ENCODE measurements around the gene PKN2.

The PKN2 gene

GRCh38 chr1:88683541-88684481, at the start of gene PKN2:
Gene PKN2, plus strand, starts transcription at chr1:88684273. Its CDS starts 308 bp downstream, at chr1:88684581.
- peak; percentile 94 to 97 (median 96) for DNase-seq

DNA sequence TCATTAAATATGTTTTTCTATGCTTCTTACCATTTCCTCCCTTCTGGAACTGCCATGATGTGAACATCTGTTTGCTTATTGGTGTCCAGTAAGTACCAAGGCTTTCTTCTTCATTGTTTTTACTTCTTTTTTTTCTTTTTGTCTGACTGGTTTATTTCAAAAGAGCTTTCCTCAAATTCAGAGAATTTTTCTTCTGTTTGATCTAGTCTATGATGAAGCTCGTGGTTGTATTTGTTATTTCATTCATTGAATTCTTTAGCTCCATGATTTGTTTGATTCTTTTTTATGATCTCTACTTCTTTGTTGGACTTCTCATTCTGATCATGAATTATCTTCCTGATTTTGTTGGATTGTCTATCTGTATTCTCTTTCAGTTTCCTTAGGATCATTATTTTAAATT, 49.5 kb upstream of the PKN2 start:
- DNase-seq: no peak

DNA sequence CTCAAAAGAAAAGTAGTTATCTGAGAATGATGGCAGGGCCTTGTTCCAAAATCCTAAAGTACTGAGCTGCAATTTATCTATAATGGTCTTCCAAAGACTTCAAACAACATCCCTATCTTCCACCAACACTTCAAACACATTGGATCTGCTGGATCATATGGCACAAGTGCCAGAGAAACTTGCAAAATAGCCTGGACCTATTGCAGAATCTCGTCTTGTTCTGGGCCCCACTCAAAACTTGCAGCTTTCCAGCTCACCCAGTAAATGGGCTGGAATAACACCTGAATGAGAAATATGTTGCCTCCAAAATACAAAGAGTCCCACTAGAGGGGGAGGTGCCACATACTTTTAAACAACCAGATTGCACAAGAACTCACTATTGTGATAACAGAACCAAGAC, 44.0 kb upstream of the PKN2 start:
- no peak for DNase-seq

DNA sequence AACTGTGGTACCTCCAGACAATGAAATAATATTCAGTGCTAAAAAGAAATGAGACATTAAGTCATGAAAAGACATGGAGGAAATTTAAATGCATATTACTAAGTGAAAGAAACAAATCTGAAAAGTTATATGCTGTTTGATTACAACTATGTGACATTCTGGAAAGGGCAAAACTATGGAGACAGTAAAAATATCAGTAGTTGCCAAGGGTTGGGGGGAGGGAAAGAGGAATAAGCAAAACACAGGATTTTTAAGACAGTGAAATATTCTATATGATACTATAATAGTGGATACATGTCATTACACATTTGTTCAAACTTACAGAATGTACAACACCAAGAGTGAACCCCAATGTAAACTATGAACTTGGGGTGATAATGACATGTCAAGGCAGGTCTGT, 38.2 kb upstream of the PKN2 start:
- no peak for DNase-seq

DNA sequence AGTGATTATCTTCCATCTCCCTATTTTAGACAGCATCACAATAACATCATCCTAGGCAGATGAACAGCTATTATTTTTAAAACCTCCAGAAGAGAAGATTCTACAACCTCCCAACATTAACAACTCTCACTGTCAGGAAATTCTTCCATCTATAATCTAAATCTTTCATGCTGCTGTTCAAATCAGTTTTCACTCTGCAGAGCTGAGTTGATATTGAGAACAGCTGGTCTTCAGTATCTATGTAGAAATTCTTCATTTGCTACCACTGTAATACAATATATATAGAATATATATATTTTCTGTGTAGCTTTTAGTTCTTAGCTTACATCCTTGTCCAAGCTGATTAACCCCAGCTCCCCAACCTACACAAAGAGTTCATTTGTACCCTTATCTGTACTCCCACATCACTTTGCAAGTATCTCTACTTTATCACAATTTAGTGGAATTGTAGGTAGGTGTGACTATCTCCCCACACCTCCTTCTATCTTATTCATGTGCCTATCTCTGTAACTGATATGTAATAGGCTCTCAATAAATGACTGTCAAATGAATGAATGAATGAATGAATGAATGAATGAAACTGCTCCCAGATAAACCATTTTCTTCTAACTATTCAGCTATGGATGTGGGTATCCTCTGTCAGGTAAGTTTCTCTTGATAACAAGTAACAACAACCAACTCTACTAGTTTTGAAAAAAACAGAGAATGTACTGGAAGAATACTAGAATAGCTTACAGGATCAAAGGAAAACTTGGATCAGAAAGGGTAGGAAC, 37.4 kb upstream of the PKN2 start:
- no peak for DNase-seq

DNA sequence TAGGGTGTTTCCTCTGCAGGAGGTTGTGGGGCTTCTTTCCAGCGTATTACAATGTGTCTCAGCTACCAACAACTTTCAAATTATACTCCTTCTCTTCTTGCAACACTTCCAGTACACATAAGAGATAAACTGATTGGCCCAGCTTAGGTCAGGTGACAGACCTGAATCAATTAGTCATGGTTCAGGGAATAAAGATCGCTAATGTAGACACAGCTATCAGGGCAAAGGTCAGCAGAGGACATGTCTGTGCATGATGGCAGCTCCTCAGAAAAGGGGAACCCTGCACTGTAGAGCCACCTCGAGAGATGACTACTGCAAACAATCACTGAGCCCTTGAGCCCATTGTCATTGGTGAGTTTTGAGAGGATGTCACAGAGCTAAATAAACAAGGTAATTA, 36.8 kb upstream of the PKN2 start:
- DNase-seq: no peak

DNA sequence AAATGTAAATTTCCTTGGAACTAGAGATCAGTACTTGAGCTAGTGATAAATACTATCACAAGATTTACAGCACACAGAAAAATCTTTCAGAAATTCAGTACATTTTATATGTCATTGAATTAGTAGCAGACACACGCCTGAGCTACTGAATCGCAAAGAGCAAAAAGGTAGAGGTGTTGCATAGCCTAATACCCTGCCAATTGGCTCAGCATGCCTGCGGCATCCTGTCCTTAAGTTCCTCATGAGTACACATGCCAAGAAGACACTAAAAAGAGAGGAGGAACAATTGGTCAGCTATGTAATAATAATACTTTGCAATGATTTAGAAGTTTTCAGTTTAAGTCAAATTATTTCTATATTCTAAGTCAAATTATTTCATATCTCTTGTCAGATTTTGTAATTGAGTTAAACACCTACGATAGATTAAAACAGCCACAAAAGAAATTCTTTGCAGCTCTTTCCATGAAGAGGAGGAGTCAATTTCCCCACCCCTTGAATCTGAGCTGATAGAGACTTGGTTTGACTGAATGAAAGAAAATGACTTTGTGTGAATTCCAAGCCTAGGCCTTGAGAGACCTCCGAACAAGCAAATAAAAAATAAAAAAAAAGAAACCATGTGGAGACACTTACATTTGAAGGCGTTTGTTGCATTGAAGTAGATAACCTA, 36.2 kb upstream of the PKN2 start:
- no peak for DNase-seq

DNA sequence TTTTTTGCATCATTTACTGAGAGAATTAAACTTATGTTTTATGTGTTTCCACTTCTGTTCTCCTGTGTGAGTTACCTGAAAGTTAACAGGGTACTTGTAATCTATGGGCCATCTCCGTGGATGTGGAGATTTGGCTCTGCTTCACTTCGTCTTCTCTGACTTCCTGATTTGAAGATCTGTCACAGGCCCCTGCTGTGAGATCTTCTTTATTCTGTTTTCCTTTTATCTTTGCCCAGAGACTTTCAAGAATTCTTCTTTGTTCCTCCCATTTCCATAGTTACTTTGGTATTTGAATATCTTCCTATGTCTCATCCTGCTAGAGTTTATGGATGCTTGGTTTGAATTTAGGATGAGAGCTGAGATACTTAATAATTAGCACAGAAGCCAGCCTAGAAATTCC, 35.4 kb upstream of the PKN2 start:
- DNase-seq: no peak

- DNase-seq: no peak
These were observed 34.1 kb upstream of the PKN2 start for GRCh38 chr1:88649932-88650331.

GRCh38 chr1:88650676-88651418, 33.2 kb upstream of the PKN2 start:
- no peak for DNase-seq

- no peak for DNase-seq
These were observed 28.9 kb upstream of the PKN2 start for GRCh38 chr1:88655140-88655539.

- peak in 2 of 6 experiments; percentile 41 to 65 for DNase-seq
These were observed 28.3 kb upstream of the PKN2 start for GRCh38 chr1:88655685-88656299.

GRCh38 chr1:88658419-88658818, 25.7 kb upstream of the PKN2 start:
- DNase-seq: no peak

- DNase-seq: no peak
These were observed 24.5 kb upstream of the PKN2 start for GRCh38 chr1:88659552-88659951.

- peak in 3 of 6 experiments; percentile 22 to 43 (median 34) for DNase-seq
These were observed 22.9 kb upstream of the PKN2 start for GRCh38 chr1:88661188-88661587.

DNA sequence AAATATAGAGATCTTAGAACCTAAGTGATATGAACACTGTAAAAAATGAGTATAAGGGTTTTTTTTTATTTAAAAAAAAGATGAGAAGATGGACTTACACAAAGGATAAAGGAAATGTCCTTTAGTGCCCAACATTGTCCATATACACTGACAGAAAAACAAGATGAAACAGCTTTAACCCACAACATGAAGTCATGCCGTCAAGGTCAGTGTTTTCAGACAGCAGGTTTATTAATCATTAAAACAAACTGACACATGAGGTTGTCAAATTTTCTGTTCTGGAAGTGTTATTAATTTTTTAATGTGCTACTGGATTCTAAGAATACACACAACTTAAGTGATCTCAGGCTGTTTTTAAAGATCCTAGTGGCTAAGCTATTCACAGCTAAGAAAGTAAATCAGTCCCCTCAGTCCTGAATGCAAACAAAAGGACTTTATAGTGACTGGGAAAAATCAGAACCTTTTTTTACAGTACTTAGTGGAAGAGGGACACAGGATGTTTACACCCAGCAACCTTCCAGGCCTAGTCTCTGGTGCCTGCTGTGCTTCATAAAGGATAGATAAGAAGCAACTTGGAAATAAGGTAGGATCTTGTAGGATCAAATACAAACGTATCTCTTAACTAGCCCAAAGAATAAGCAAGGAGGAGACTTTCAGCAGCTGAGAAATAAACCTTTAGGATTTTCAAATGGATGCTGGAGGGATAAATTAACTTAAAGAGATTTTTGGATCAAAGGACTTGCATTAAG, 21.9 kb upstream of the PKN2 start:
- no peak for DNase-seq

DNA sequence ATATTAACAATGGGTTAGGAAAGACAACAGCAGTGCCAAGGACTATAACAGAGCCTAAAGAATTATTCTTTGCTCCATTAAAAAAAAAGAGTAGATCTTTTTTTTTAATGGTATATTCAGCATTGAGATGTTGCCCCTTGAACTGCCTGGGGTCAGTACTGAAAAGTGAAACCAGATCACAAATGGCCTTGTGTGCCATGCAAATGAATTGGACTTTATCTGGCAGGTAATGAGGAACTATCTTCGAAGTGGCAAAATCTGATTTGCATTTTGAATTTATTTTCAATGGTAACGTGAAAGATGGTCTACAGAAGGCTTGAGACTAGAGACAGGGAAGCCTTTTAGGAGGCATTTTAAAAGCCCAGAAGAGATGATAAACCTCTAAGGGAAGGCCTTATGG, 21.4 kb upstream of the PKN2 start:
- no peak for DNase-seq

GRCh38 chr1:88668405-88668804, 15.7 kb upstream of the PKN2 start:
- DNase-seq: no peak

DNA sequence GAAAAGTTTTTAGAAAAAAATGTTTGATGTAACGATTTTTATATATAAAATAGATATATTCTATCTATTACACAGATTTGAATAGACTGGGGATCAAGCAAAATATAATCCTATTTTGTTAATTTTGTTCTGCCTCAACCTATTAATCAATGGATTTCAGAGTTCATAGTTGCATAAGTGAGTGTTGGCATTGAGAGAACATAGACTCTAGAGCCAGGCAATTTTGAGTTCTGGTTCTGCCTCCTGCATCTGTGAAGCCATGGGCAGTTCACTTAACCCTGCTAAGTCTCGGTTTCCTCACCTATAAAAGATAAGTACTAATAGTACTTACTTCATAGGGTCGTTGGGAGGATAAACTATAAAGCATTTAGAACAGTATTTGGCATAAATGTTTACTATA, 13.6 kb upstream of the PKN2 start:
- DNase-seq: no peak

DNA sequence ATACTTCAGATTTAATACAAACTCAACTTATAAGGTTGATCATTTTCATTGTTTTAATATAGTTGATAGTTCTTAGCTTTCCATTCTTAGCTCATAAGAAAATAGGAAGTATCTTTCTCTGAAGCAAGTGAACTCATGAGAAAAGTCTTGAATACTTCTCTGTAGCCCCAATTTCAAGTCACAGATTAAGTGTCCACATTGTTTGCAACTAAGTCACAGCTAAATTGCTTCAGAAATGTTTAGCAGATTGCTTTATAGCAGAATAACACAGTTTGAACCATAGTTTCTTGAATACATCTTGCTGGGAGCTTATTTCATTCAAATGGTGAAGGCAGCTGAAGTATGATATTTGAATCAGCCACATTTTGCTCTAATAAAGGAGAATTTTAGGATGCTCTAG, 10.6 kb upstream of the PKN2 start:
- DNase-seq: no peak

- DNase-seq: no peak
These were observed 5.7 kb upstream of the PKN2 start for GRCh38 chr1:88678405-88678804.

DNA sequence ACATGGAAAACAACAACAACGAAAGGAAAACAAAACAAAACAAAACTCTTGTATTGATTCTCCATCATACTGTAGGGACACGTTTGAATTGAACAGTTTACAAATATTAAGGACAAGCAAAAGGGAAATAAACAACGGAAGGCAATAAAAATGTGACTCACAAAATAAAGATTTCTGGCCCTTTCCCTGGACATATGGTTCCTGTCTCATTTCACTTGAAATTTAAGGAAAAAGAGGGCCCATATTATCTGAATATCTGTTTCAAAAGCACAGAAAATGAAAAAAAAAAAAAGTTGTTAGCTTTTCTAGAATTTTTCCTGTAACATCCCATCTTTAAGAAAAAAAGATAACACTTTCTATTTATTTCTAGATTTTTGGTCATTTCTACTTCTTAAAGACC, 3.6 kb upstream of the PKN2 start:
- DNase-seq: no peak
